Liver (tissue), 9 donors: ENCODE measurements around the gene DDB1. TPM values are rescaled to one million over a fixed set of nuclear protein-coding genes. Genes with fewer than 3 reads are reported as not detected.

Source experiments
- DNase-seq: peaks from one replicate; pipeline ENCODE4 v3.0.0-alpha.2; 2017; ENCODE audit warnings: low spot score
- H3K27ac ChIP-seq, 2 donors: one replicate each; pipeline ENCODE4 v1.7.0; 2013; ENCODE audit warnings: inconsistent platforms in 2 of 2, low read length in 2 of 2, control low read depth in 1 of 2, low read depth in 1 of 2, mild to moderate bottlenecking in 1 of 2
- H3K27me3 ChIP-seq, 4 donors: one replicate each; pipeline versions ENCODE4 v1.6.1 to v1.7.0; 2013; ENCODE audit warnings: low read length in 3 of 4, inconsistent platforms in 1 of 4, mild to moderate bottlenecking in 1 of 4, moderate library complexity in 1 of 4; ENCODE audit not compliant: control insufficient read depth in 4 of 4, insufficient read depth in 4 of 4
- H3K36me3 ChIP-seq, 4 donors: one replicate each; pipeline versions ENCODE4 v1.6.1 to v1.7.0; 2013; ENCODE audit warnings: low read length in 3 of 4, mild to moderate bottlenecking in 3 of 4, low read depth in 1 of 4, moderate library complexity in 1 of 4; ENCODE audit not compliant: control insufficient read depth in 4 of 4, insufficient read depth in 3 of 4
- H3K4me1 ChIP-seq, 4 donors: one replicate each; pipeline versions ENCODE4 v1.6.1 to v1.7.0; 2013; ENCODE audit warnings: low read length in 3 of 4, mild to moderate bottlenecking in 3 of 4, moderate library complexity in 1 of 4; ENCODE audit not compliant: control insufficient read depth in 4 of 4, insufficient read depth in 4 of 4
- H3K4me3 ChIP-seq, 3 donors: one replicate each; pipeline versions ENCODE4 v1.6.1 to v1.7.0; 2013; ENCODE audit warnings: low read length in 3 of 3, control low read depth in 1 of 3, low read depth in 1 of 3, mild to moderate bottlenecking in 1 of 3
- H3K9ac ChIP-seq, 2 donors: one replicate each; pipeline ENCODE4 v1.7.0; 2013; ENCODE audit warnings: low read length in 2 of 2, mild to moderate bottlenecking in 2 of 2, moderate library complexity in 2 of 2, control low read depth in 1 of 2, low read depth in 1 of 2
- H3K9me3 ChIP-seq, 4 donors: one replicate each; pipeline versions ENCODE4 v1.6.1 to v1.7.0; 2013; ENCODE audit warnings: low read length in 3 of 4; ENCODE audit not compliant: control insufficient read depth in 4 of 4
- ATF3 ChIP-seq: IDR thresholded peaks from 2 replicates; pipeline ENCODE4 v1.6.1; 2016; ENCODE audit warnings: antibody characterized with exemption
- CTCF ChIP-seq: fragments of 150-350 bp; IDR thresholded peaks from 2 replicates; pipeline ENCODE4 v1.5.1; 2017; ENCODE audit warnings: improper control_type of control experiment, low read depth, low read length; ENCODE audit not compliant: missing input control
- EGR1 ChIP-seq, 2 donors: IDR thresholded peaks; 2 replicates each; pipeline ENCODE4 v1.6.1; 2016 to 2018; ENCODE audit warnings: antibody characterized with exemption in 2 of 2, low read depth in 2 of 2
- FOXA1 ChIP-seq: IDR thresholded peaks from 2 replicates; pipeline ENCODE4 v1.6.1; 2016; ENCODE audit warnings: antibody characterized with exemption
- FOXA2 ChIP-seq: IDR thresholded peaks from 2 replicates; pipeline ENCODE4 v1.6.1; 2016; ENCODE audit warnings: antibody characterized with exemption
- GABPA ChIP-seq, 2 donors: IDR thresholded peaks in 1 of 2; conservative IDR thresholded peaks in 1 of 2; 2 replicates each; pipeline ENCODE4 v1.6.1; 2016; ENCODE audit warnings: antibody characterized with exemption in 2 of 2, mild to moderate bottlenecking in 1 of 2, moderate library complexity in 1 of 2
- HNF4A ChIP-seq, 2 donors: conservative IDR thresholded peaks; 2 replicates each; pipeline ENCODE4 v1.6.1; 2016; ENCODE audit warnings: antibody characterized with exemption in 2 of 2, mild to moderate bottlenecking in 2 of 2
- HNF4G ChIP-seq: IDR thresholded peaks from 2 replicates; pipeline ENCODE4 v1.6.1; 2016; ENCODE audit warnings: antibody characterized with exemption
- JUND ChIP-seq, 2 donors: IDR thresholded peaks; 2 replicates each; pipeline ENCODE4 v1.6.1; 2016; ENCODE audit warnings: antibody characterized with exemption in 2 of 2
- MAX ChIP-seq: IDR thresholded peaks from 2 replicates; pipeline ENCODE4 v1.6.1; 2016; ENCODE audit warnings: antibody characterized with exemption
- NR2F2 ChIP-seq: IDR thresholded peaks from 2 replicates; pipeline ENCODE4 v1.6.1; 2016; ENCODE audit warnings: antibody characterized with exemption
- RAD21 ChIP-seq, 2 donors: IDR thresholded peaks; 2 replicates each; pipeline ENCODE4 v1.6.1; 2016; ENCODE audit warnings: antibody characterized with exemption in 2 of 2, mild to moderate bottlenecking in 2 of 2
- REST ChIP-seq: IDR thresholded peaks from 2 replicates; pipeline ENCODE4 v1.6.1; 2016; ENCODE audit warnings: antibody characterized with exemption, mild to moderate bottlenecking
- RXRA ChIP-seq, 2 donors: IDR thresholded peaks; 2 replicates each; pipeline ENCODE4 v1.6.1; 2017 to 2018; ENCODE audit warnings: antibody characterized with exemption in 2 of 2, mild to moderate bottlenecking in 1 of 2
- SP1 ChIP-seq: IDR thresholded peaks from 2 replicates; pipeline ENCODE4 v1.6.1; 2018; ENCODE audit warnings: antibody characterized with exemption, mild to moderate bottlenecking
- ZBTB33 ChIP-seq: IDR thresholded peaks from 2 replicates; pipeline ENCODE4 v1.6.1; 2016; ENCODE audit warnings: antibody characterized with exemption
- WGBS: extraction: QIAGEN DNeasy Blood & Tissue Kit; methylation state at CpG from one replicate; pipeline ENCODE4 v1.1.7; 2013; 5-methylcytosine and 5-hydroxymethylcytosine counted together
- polyA plus RNA-seq, 2 donors: library from polyadenylated mRNA; stranded (reverse) in 1 of 2; unstranded in 1 of 2; fragments of 200-250 nt in 1 of 2; fragments of >200 nt in 1 of 2; fragmentation: Nextera tagmentation in 1 of 2; extraction: Ambion mirVana in 1 of 2; gene quantifications; one replicate each; pipeline versions ENCODE4 v1.2.1 to v1.2.3, GENCODE V29; 2013 to 2015
- total RNA-seq, 2 donors: library from RNA; depleted of rRNA; stranded (reverse); fragments of >200 nt; gene quantifications; one replicate each; pipeline ENCODE4 v1.2.3, GENCODE V29; 2014
- donor health status: healthy.
- donor health status: healthy.
- donor health status: healthy.
- donor health status: healthy.
- donor health status: healthy.

The DDB1 gene
- total and polyA plus RNA-seq, 4 donors: 37.5 to 146 (median 88.9) TPM

- no peak for DNase-seq
- Histone ChIP-seq H3K27ac (no peak overlapping the region), H3K4me3 (no peak overlapping the region), H3K4me1 (peaks cover 8 to 31% (median 22%) of the 10 kb centered on the region in 4 donors), H3K9ac (no peak overlapping the region), H3K27me3 (no peaks in the 10 kb centered on the region), H3K9me3 (no peaks in the 10 kb centered on the region), H3K36me3 (peaks cover 8 to 34% (median 23%) of the 10 kb centered on the region in 4 donors)
- no peak for TF ChIP-seq ATF3
- TF ChIP-seq CTCF: no peak
- no peak for TF ChIP-seq RXRA (IDR thresholded peaks at IDR 0.05)
- TF ChIP-seq FOXA1: no peak
- no peak for TF ChIP-seq REST
- TF ChIP-seq EGR1 (IDR thresholded peaks at IDR 0.05; ENCODE audit: low read depth in 2 of 2): no peak
- TF ChIP-seq SP1: no peak
- TF ChIP-seq MAX: no peak
- TF ChIP-seq GABPA (IDR thresholded peaks at IDR 0.05 in 1 of 2, conservative IDR thresholded peaks at IDR 0.05 in 1 of 2): no peak
- no peak for TF ChIP-seq JUND (IDR thresholded peaks at IDR 0.05)
- no peak for TF ChIP-seq HNF4A (conservative IDR thresholded peaks at IDR 0.05)
- TF ChIP-seq NR2F2: no peak
- TF ChIP-seq HNF4G: no peak
- no peak for TF ChIP-seq ZBTB33
- no peak for TF ChIP-seq RAD21 (IDR thresholded peaks at IDR 0.05)
- no peak for TF ChIP-seq FOXA2
- 91% methylated on average over 5 of the region's 5 CpGs for WGBS
Measured at GRCh38 chr11:61364012-61364675, 31.2 kb upstream of the DDB1 start.
